Endothelial cell of umbilical vein (primary cell): Measurements from ENCODE around the gene CHSY3. TPM values are rescaled to one million over a fixed set of nuclear protein-coding genes. Genes with fewer than 3 reads are reported as not detected.

ENCODE experiments used
- BruUV-seq: library from RNA; stranded (reverse); fragments of 400-500 nt; replicated peaks from 2 replicates; lab custom pipeline; 2021; lab: Mats Ljungman, UMichigan
- CTCF ChIA-PET: fragments of 300-600, 350-600 bp; sonication (Branson Sonifier 250); formaldehyde crosslinking; loops from one replicate; lab custom pipeline; 2021; ENCODE audit warnings: antibody characterized with exemption, inconsistent platforms; lab: Charles Lee
- POLR2A ChIA-PET: fragments of 300-600, 350-600 bp; sonication (Branson Sonifier 250); formaldehyde crosslinking; loops from one replicate; lab custom pipeline; 2021; ENCODE audit warnings: antibody characterized with exemption, inconsistent platforms; lab: Charles Lee
- DNase-seq: peaks from one replicate; pipeline ENCODE4 v3.0.0-alpha.2; 2011; ENCODE audit warnings: low read depth, low spot score
- FAIRE-seq: peaks from 2 replicates; lab custom pipeline; 2011; peaks lifted over from hg19 to GRCh38; lab: Jason Lieb, UNC
- H2AFZ ChIP-seq: 2 replicates; pipeline ENCODE4 v1.6.0; 2012; ENCODE audit warnings: low read depth, low read length, control low read depth, inconsistent platforms
- H3K27ac ChIP-seq: 2 replicates; pipeline ENCODE4 v1.5.1; 2011; ENCODE audit warnings: low read depth, mild to moderate bottlenecking, control low read depth, low read length, moderate library complexity; ENCODE audit not compliant: insufficient read depth
- H3K27me3 ChIP-seq, 2 experiments: 2 replicates each; pipeline versions ENCODE4 v1.6.0 to v1.6.1; 2011; ENCODE audit warnings: low read length in 2 of 2, mixed read lengths in 1 of 2; ENCODE audit not compliant: control insufficient read depth in 2 of 2, insufficient read depth in 2 of 2
- H3K36me3 ChIP-seq, 2 experiments: 2 replicates in 1 of 2; 3 replicates in 1 of 2; pipeline ENCODE4 v1.5.1; 2011; ENCODE audit warnings: low read length in 2 of 2, mild to moderate bottlenecking in 1 of 2, moderate library complexity in 1 of 2; ENCODE audit not compliant: control insufficient read depth in 2 of 2, insufficient read depth in 2 of 2; ENCODE audit errors: extremely low read depth in 1 of 2
- H3K4me1 ChIP-seq: 3 replicates; pipeline ENCODE4 v1.5.1; 2011; ENCODE audit warnings: mild to moderate bottlenecking, low read length; ENCODE audit not compliant: control insufficient read depth, insufficient read depth; ENCODE audit errors: extremely low read depth
- H3K4me2 ChIP-seq: 2 replicates; pipeline ENCODE4 v1.6.1; 2011; ENCODE audit warnings: low read length, control low read depth, mixed read lengths; ENCODE audit not compliant: insufficient read depth
- H3K4me3 ChIP-seq, 3 experiments: fragments of 200-600 bp in 1 of 3; sonication (generic), shearing (Covaris generic) in 1 of 3; replicated peaks in 1 of 3; 2 replicates each; pipeline ENCODE4 v1.5.1; 2011 to 2016; ENCODE audit warnings: control low read depth in 3 of 3, low read length in 3 of 3, mild to moderate bottlenecking in 2 of 3, inconsistent platforms in 1 of 3, low read depth in 1 of 3, moderate library complexity in 1 of 3; ENCODE audit not compliant: insufficient read depth in 1 of 3
- H3K79me2 ChIP-seq: 2 replicates; pipeline ENCODE4 v1.6.0; 2012; ENCODE audit warnings: low read length, inconsistent platforms; ENCODE audit not compliant: control insufficient read depth, insufficient read depth
- H3K9ac ChIP-seq: replicated peaks from 2 replicates; pipeline ENCODE3; 2011; ENCODE audit warnings: low read length, control low read depth; ENCODE audit not compliant: insufficient read depth; ENCODE audit errors: extremely low read depth
- H3K9me1 ChIP-seq: replicated peaks from 3 replicates; pipeline ENCODE4 v1.6.0; 2011; ENCODE audit warnings: mild to moderate bottlenecking, low read length; ENCODE audit not compliant: control insufficient read depth, insufficient read depth; ENCODE audit errors: extremely low read depth
- H3K9me3 ChIP-seq: replicated peaks from 2 replicates; pipeline ENCODE4 v1.5.1; 2012; ENCODE audit warnings: low read length, inconsistent platforms; ENCODE audit not compliant: control insufficient read depth, insufficient read depth
- H4K20me1 ChIP-seq: replicated peaks from 2 replicates; pipeline ENCODE3; 2011; ENCODE audit warnings: mild to moderate bottlenecking, low read length; ENCODE audit not compliant: control insufficient read depth, insufficient read depth; ENCODE audit errors: extremely low read depth
- EZH2 ChIP-seq: IDR thresholded peaks from 2 replicates; pipeline ENCODE4 v1.6.1; 2012; ENCODE audit warnings: borderline replicate concordance, low read depth, mild to moderate bottlenecking, moderate library complexity, low read length, inconsistent platforms; ENCODE audit not compliant: severe bottlenecking
- FOS ChIP-seq: IDR thresholded peaks from 2 replicates; pipeline ENCODE4 v1.6.1; 2011; ENCODE audit warnings: mild to moderate bottlenecking, low read length, moderate library complexity, borderline replicate concordance; ENCODE audit not compliant: insufficient read depth
- GATA2 ChIP-seq: IDR thresholded peaks from 2 replicates; pipeline ENCODE4 v1.7.0; 2011; ENCODE audit warnings: low read depth, mild to moderate bottlenecking, moderate library complexity, mixed read lengths, low read length; ENCODE audit not compliant: insufficient read length, insufficient read depth
- JUN ChIP-seq: IDR thresholded peaks from 2 replicates; pipeline ENCODE4 v1.6.1; 2011; ENCODE audit warnings: borderline replicate concordance, low read depth; ENCODE audit not compliant: insufficient read length, insufficient read depth
- MAX ChIP-seq: IDR thresholded peaks from 2 replicates; pipeline ENCODE4 v1.6.1; 2011; ENCODE audit not compliant: insufficient read depth, insufficient read length
- MYC ChIP-seq: IDR thresholded peaks from one replicate; pipeline ENCODE4 v1.6.1; 2011; ENCODE audit warnings: mild to moderate bottlenecking, low read depth, low read length
- POLR2A ChIP-seq: IDR thresholded peaks from 2 replicates; pipeline ENCODE4 v1.6.1; 2012; ENCODE audit warnings: low read depth, mild to moderate bottlenecking, control low read depth, low read length
- POLR2AphosphoS5 ChIP-seq: IDR thresholded peaks from 2 replicates; pipeline ENCODE4 v1.6.1; 2012; ENCODE audit warnings: low read depth, mild to moderate bottlenecking, control low read depth, low read length, moderate library complexity; ENCODE audit not compliant: insufficient read depth
- dilution Hi-C: fragments of 300-500 bp; cut with MboI; formaldehyde crosslinking; loops from one replicate; pipeline ENCODE4 v1.15.0; 2019; ENCODE audit warnings: low sequenced_read_pairs; ENCODE audit not compliant: extremely low pct_ligation_motif_present
- intact Hi-C: fragments of 100-400 bp; cut with micrococcal nuclease; formaldehyde crosslinking; loops from one replicate; pipeline ENCODE4 v1.10.0; 2022
- polyA plus RNA-seq, 4 experiments: library from polyadenylated mRNA; depleted of rRNA in 3 of 4; stranded (reverse) in 3 of 4; unstranded in 1 of 4; fragments of >200 nt; gene quantifications; 2 replicates each; pipeline versions ENCODE4 v1.2.1 to v1.2.3, GENCODE V29; 2011 to 2012; ENCODE audit warnings: missing spikeins in 1 of 4
- total RNA-seq: library from RNA; stranded (reverse); gene quantifications from 2 replicates; pipeline ENCODE4 v1.2.3, GENCODE V29; 2021
- TF ChIP-seq, protein P1 (sequence below), 2 donors: IDR thresholded peaks; 1 replicate in 1 of 2; 2 replicates in 1 of 2; pipeline ENCODE4 v1.5.1; 2011; ENCODE audit warnings: low read length in 2 of 2, mild to moderate bottlenecking in 2 of 2, moderate library complexity in 2 of 2, control low read depth in 1 of 2, inconsistent platforms in 1 of 2, low read depth in 1 of 2; ENCODE audit not compliant: insufficient read depth in 1 of 2; ENCODE audit errors: extremely low read depth in 1 of 2

The CHSY3 gene
- total and polyA plus RNA-seq, 2 donors (not counting 3 experiments of a cell fraction or from before 2014, with no cell fraction given) = 2.2 to 8.4 TPM

- Histone ChIP-seq H3K79me2 (no peaks in the 10 kb centered on the region), H3K36me3 (no peaks in the 10 kb centered on the region), H3K4me1 (no peaks in the 10 kb centered on the region), H3K27ac (no peak overlapping the region), H3K9me3 (no peaks in the 10 kb centered on the region), H3K4me3 (no peak overlapping the region), H2AFZ (no peak overlapping the region), H3K9me1 (no peaks in the 10 kb centered on the region), H3K4me2 (no peak overlapping the region), H3K9ac (no peak overlapping the region), H3K27me3 (peaks cover 3% of the 10 kb centered on the region in 2 experiments), H4K20me1 (no peaks in the 10 kb centered on the region)
- BruUV-seq = no TSS peak
- FAIRE-seq = no peak
- POLR2A ChIA-PET = no interaction called here
- dilution Hi-C loops = no loop called here
- intact Hi-C loops = no loop called here
- CTCF ChIA-PET = interaction anchor here (0.9 kb wide), 1 partner anchor 16 kb away, joined by 3 read pairs; no protein-coding TSS in a partner anchor
- TF ChIP-seq, protein P1, sequence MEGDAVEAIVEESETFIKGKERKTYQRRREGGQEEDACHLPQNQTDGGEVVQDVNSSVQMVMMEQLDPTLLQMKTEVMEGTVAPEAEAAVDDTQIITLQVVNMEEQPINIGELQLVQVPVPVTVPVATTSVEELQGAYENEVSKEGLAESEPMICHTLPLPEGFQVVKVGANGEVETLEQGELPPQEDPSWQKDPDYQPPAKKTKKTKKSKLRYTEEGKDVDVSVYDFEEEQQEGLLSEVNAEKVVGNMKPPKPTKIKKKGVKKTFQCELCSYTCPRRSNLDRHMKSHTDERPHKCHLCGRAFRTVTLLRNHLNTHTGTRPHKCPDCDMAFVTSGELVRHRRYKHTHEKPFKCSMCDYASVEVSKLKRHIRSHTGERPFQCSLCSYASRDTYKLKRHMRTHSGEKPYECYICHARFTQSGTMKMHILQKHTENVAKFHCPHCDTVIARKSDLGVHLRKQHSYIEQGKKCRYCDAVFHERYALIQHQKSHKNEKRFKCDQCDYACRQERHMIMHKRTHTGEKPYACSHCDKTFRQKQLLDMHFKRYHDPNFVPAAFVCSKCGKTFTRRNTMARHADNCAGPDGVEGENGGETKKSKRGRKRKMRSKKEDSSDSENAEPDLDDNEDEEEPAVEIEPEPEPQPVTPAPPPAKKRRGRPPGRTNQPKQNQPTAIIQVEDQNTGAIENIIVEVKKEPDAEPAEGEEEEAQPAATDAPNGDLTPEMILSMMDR (IDR thresholded peaks at IDR 0.05; ENCODE audit: extremely low read depth in 1 of 2, insufficient read depth in 1 of 2, low read depth in 1 of 2, low read length in 2 of 2) = no peak
- no peak for TF ChIP-seq FOS
- no peak for TF ChIP-seq MYC
- DNase-seq = no peak
Observed at GRCh38 chr5:130206686-130207085, 302.4 kb downstream of the CHSY3 start.

DNA sequence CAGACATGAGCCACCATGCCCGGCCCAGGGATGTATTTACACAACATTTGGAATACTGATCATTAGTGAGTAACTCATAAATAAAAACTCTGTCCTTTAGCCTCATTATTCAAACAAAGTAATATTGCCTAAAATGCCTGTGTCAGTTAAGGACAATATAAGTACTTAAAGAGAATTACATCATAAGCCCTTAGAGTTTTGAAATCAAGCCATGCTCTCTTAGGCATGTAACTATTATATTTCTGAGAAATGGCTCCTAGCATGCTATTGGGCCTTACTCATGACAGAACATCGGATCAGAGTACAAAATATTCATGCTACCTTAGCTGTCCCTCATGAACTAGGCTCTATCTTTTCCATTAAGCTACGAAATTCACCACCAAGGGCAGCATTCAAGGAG is 309.3 kb downstream of the CHSY3 start:
- H3K9me1 ChIP-seq = no peaks in the 10 kb centered on the region
- TF ChIP-seq JUN (no peak), GATA2 (no peak), POLR2A (no peak), POLR2AphosphoS5 (no peak), MAX (no peak), EZH2 (no peak), MYC (no peak), FOS (no peak)
- H3K9ac ChIP-seq = no peak overlapping the region
- no peaks in the 10 kb centered on the region for H3K79me2 ChIP-seq
- FAIRE-seq (no peak), DNase-seq (no peak)
- POLR2A ChIA-PET = no interaction called here
- dilution Hi-C loops = no loop called here
- H2AFZ ChIP-seq = no peak overlapping the region
- intact Hi-C loops = no loop called here
- no peak overlapping the region for H3K4me2 ChIP-seq
- no peaks in the 10 kb centered on the region for H3K27me3 ChIP-seq
- H3K4me1 ChIP-seq = no peaks in the 10 kb centered on the region
- no peak overlapping the region for H3K4me3 ChIP-seq
- H3K27ac ChIP-seq = no peak overlapping the region
- H3K36me3 ChIP-seq = no peaks in the 10 kb centered on the region
- CTCF ChIA-PET = no interaction called here
- H3K9me3 ChIP-seq = no peaks in the 10 kb centered on the region
- H4K20me1 ChIP-seq = no peaks in the 10 kb centered on the region
- BruUV-seq = no TSS peak
